CD4-positive, alpha-beta T cell (primary cell): Measurements from ENCODE around the gene C10orf71. TPM values are rescaled to one million over a fixed set of nuclear protein-coding genes. Genes with fewer than 3 reads are reported as not detected.

Experiments
- ATAC-seq: fragments of 200-7000 bp; cut with Tn5 transposase; one replicate; pipeline ENCODE4 v1.10.0; 2022; ENCODE audit warnings: mild to moderate bottlenecking; ENCODE audit not compliant: poor library complexity
- CTCF ChIA-PET: fragments of 350-600 bp; sonication (Branson Sonifier 250); formaldehyde crosslinking; loops from one replicate; lab custom pipeline; 2021; ENCODE audit warnings: antibody characterized with exemption, inconsistent platforms; lab: Charles Lee
- POLR2A ChIA-PET: fragments of 350-600 bp; sonication (Branson Sonifier 250); formaldehyde crosslinking; loops from one replicate; lab custom pipeline; 2021; ENCODE audit warnings: antibody characterized with exemption, inconsistent platforms; lab: Charles Lee
- DNase-seq, 14 experiments: peaks; one replicate each; pipeline ENCODE4 v3.0.0-alpha.2; 2013 to 2020; ENCODE audit warnings: mixed read lengths in 2 of 14
- H3K27ac ChIP-seq, 2 donors: one replicate each; pipeline versions ENCODE4 v1.5.1 to v1.7.0; 2013; ENCODE audit warnings: low read length in 2 of 2, low read depth in 1 of 2, mild to moderate bottlenecking in 1 of 2
- H3K27me3 ChIP-seq, 2 experiments: 1 replicate in 1 of 2; 2 replicates in 1 of 2; pipeline versions ENCODE4 v1.6.1 to v1.7.0; 2013; ENCODE audit warnings: low read length in 2 of 2, control low read depth in 1 of 2, mild to moderate bottlenecking in 1 of 2, moderate library complexity in 1 of 2; ENCODE audit not compliant: insufficient read depth in 2 of 2, control insufficient read depth in 1 of 2
- H3K36me3 ChIP-seq: one replicate; pipeline ENCODE4 v1.6.1; 2013; ENCODE audit warnings: low read length, control low read depth; ENCODE audit not compliant: insufficient read depth
- H3K4me1 ChIP-seq: one replicate; pipeline ENCODE4 v1.6.1; 2013; ENCODE audit warnings: low read length, control low read depth; ENCODE audit not compliant: insufficient read depth
- H3K4me3 ChIP-seq: one replicate; pipeline ENCODE4 v1.5.1; 2013; ENCODE audit warnings: mild to moderate bottlenecking, low read length, moderate library complexity
- H3K9me3 ChIP-seq, 2 experiments: 1 replicate in 1 of 2; 2 replicates in 1 of 2; pipeline versions ENCODE4 v1.6.1 to v1.7.0; 2013; ENCODE audit warnings: low read length in 2 of 2, mild to moderate bottlenecking in 2 of 2, control low read depth in 1 of 2, moderate library complexity in 1 of 2; ENCODE audit not compliant: control insufficient read depth in 1 of 2, insufficient read depth in 1 of 2
- H3K27ac Mint-ChIP-seq: one replicate; pipeline ENCODE4 v1.8.0; 2020; ENCODE audit warnings: mixed read lengths
- H3K27me3 Mint-ChIP-seq: one replicate; pipeline ENCODE4 v1.8.0; 2021; ENCODE audit warnings: mixed read lengths
- H3K36me3 Mint-ChIP-seq: one replicate; pipeline ENCODE4 v1.8.0; 2021; ENCODE audit warnings: low read depth, mixed read lengths
- H3K4me1 Mint-ChIP-seq: one replicate; pipeline ENCODE4 v1.8.0; 2021; ENCODE audit warnings: low read depth, mixed read lengths
- H3K4me3 Mint-ChIP-seq: one replicate; pipeline ENCODE4 v1.8.0; 2020; ENCODE audit warnings: mild to moderate bottlenecking, mixed read lengths
- H3K9me3 Mint-ChIP-seq: one replicate; pipeline ENCODE4 v1.8.0; 2020; ENCODE audit warnings: mixed read lengths
- CTCF ChIP-seq: fragments of 200-600 bp; IDR thresholded peaks from one replicate; pipeline ENCODE4 v1.8.0; 2022; ENCODE audit warnings: antibody characterized with exemption, mild to moderate bottlenecking
- intact Hi-C, 2 experiments: fragments of 100-400 bp; cut with DNase I in 1 of 2; cut with micrococcal nuclease in 1 of 2; formaldehyde crosslinking; loops; one replicate each; pipeline versions ENCODE4 v1.15.1 to v1.9.0; 2023 to 2025; cut with DNase I, micrococcal nuclease
- total RNA-seq, 174 experiments: library from RNA in 2 of 174; stranded (reverse) in 2 of 174; gene quantifications; one replicate each; pipeline ENCODE4 v1.2.3 and lab custom pipeline; 2021 to 2026

C10orf71 gene
- total RNA-seq, 2 experiments from 2014 or later: not detected

- intact Hi-C loops: no loop called here
- no peak for TF ChIP-seq CTCF
- POLR2A ChIA-PET: no interaction called here
- DNase-seq: no peak
- Mint-ChIP-seq H3K27me3 (no peaks in the 10 kb centered on the region), H3K27ac (no peak overlapping the region), H3K36me3 (no peaks in the 10 kb centered on the region), H3K4me1 (no peaks in the 10 kb centered on the region), H3K9me3 (no peaks in the 10 kb centered on the region), H3K4me3 (no peak overlapping the region)
- no peaks in the 10 kb centered on the region for H3K9me3 ChIP-seq
- no peaks in the 10 kb centered on the region for H3K36me3 ChIP-seq
- H3K27ac ChIP-seq: no peak overlapping the region
- CTCF ChIA-PET: no interaction called here
- ATAC-seq: no peak
- H3K4me3 ChIP-seq: no peak overlapping the region
- no peaks in the 10 kb centered on the region for H3K4me1 ChIP-seq
- no peaks in the 10 kb centered on the region for H3K27me3 ChIP-seq
Measured at GRCh38 chr10:49292565-49293207, 6.3 kb upstream of the C10orf71 start.

GRCh38 chr10:49293208-49293603 lies 5.8 kb upstream of the C10orf71 start:
- Histone ChIP-seq H3K4me1 (no peaks in the 10 kb centered on the region), H3K36me3 (no peaks in the 10 kb centered on the region), H3K9me3 (no peaks in the 10 kb centered on the region), H3K4me3 (no peak overlapping the region), H3K27ac (no peak overlapping the region), H3K27me3 (no peaks in the 10 kb centered on the region)
- Mint-ChIP-seq H3K4me3 (no peak overlapping the region), H3K9me3 (no peaks in the 10 kb centered on the region), H3K27me3 (no peaks in the 10 kb centered on the region), H3K4me1 (no peaks in the 10 kb centered on the region), H3K36me3 (no peaks in the 10 kb centered on the region), H3K27ac (no peak overlapping the region)
- no peak for ATAC-seq
- ChIA-PET CTCF (no interaction called here), POLR2A (no interaction called here)
- DNase-seq: no peak
- intact Hi-C loops: no loop called here
- TF ChIP-seq CTCF: no peak

- H3K4me3 Mint-ChIP-seq: no peak overlapping the region
- H3K4me1 Mint-ChIP-seq: no peaks in the 10 kb centered on the region
- intact Hi-C loops: no loop called here
- POLR2A ChIA-PET: no interaction called here
- Histone ChIP-seq H3K4me1 (no peaks in the 10 kb centered on the region), H3K36me3 (no peaks in the 10 kb centered on the region), H3K9me3 (no peaks in the 10 kb centered on the region), H3K27me3 (no peaks in the 10 kb centered on the region), H3K27ac (no peak overlapping the region), H3K4me3 (no peak overlapping the region)
- DNase-seq (no peak), ATAC-seq (no peak)
- CTCF ChIA-PET: no interaction called here
- H3K27ac Mint-ChIP-seq: no peak overlapping the region
- no peaks in the 10 kb centered on the region for H3K9me3 Mint-ChIP-seq
- H3K36me3 Mint-ChIP-seq: no peaks in the 10 kb centered on the region
- H3K27me3 Mint-ChIP-seq: no peaks in the 10 kb centered on the region
- TF ChIP-seq CTCF: no peak
Measured at GRCh38 chr10:49294731-49295130, 4.2 kb upstream of the C10orf71 start.
